ENCODE results near the gene TFR2.
"Not testable (repeated sequence)": the region's sequence is repeated elsewhere in the genome, so short reads cannot be mapped to it uniquely, and the experiment has no call there.

TFR2 gene

DNA sequence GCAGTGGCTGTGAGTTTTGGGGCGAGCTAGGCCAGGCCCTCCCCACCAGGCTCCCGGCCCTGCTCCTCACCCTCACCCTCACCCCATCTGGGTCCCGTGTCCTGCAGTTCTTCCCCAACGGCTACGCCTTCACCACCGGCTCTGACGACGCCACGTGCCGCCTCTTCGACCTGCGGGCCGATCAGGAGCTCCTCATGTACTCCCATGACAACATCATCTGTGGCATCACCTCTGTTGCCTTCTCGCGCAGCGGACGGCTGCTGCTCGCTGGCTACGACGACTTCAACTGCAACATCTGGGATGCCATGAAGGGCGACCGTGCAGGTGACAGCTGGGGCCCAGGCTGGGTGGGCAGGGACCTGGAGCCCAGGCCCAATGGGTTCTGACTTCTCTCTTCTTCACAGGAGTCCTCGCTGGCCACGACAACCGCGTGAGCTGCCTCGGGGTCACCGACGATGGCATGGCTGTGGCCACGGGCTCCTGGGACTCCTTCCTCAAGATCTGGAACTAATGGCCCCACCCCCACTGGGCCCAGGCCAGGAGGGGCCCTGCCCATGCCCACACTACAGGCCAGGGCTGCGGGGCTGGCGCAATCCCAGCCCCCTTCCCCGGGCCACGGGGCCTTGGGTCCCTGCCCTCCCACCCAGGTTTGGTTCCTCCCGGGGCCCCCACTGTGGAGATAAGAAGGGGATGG, 37.1 kb upstream of the TFR2 start:
- DNase-seq, result no peak

DNA sequence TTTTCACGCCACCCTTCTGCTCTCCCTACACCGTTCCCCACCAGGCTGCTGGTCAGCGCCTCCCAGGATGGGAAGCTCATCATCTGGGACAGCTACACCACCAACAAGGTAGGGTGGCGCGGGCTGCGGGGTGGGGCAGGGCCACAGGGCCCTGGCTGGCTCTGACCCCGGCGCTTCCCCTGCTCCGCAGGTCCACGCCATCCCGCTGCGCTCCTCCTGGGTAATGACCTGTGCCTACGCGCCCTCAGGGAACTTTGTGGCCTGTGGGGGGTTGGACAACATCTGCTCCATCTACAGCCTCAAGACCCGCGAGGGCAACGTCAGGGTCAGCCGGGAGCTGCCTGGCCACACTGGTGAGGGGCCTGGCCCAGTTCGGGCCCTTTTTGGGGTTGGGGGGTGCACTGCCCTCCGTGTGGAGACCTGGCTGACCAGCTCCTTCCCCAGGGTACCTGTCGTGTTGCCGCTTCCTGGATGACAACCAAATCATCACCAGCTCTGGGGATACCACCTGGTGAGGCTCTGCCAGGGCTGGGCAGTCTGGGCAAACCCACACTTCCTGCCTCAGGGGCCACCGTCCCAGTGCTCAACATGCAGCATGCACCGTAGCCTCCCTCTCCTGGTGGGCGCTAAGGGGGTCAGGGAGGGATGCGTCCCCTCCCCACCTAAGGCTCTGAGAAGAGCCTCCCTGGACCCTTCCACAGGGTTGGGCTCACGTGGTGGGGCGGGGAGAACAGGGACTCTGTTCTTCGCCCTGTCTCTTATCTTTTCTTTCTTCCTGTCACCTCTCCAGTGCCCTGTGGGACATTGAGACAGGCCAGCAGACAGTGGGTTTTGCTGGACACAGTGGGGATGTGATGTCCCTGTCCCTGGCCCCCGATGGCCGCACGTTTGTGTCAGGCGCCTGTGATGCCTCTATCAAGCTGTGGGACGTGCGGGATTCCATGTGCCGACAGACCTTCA, 36.2 kb upstream of the TFR2 start:
- no peak for DNase-seq

DNA sequence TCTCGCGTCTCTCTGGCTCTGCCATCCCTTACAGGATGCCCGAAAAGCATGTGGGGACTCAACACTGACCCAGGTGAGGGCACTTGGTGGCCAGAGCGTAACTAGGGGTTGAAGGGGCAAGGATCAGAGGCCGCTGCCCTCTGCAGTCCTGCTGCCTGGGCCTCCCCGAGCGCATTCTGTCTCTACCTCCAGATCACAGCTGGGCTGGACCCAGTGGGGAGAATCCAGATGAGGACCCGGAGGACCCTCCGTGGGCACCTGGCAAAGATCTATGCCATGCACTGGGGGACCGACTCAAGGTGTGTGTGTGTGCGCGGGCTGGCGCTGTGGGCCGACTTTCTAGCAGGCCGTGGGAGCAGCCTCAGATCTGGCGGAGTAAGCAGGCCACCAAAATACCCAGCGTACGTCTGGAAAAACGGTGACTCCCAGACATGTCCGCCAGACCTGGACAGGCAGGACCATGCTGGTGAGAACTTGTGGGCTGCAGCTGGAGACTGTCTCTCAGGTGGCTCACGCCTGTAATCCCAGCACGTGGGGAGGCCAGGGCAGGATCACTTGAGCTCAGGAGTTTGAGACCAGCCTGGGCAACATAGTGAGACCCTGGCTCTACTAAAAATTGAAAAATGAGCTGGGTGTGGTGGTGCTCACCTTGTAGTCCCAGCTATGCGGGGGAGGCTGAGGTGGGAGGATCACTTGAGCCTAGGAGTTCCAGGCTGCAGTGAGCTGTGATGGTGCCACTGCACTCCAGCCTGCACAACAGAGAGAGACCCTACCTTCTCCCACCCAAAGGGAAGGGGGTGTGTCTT, 35.4 kb upstream of the TFR2 start:
- DNase-seq, result no peak

DNA sequence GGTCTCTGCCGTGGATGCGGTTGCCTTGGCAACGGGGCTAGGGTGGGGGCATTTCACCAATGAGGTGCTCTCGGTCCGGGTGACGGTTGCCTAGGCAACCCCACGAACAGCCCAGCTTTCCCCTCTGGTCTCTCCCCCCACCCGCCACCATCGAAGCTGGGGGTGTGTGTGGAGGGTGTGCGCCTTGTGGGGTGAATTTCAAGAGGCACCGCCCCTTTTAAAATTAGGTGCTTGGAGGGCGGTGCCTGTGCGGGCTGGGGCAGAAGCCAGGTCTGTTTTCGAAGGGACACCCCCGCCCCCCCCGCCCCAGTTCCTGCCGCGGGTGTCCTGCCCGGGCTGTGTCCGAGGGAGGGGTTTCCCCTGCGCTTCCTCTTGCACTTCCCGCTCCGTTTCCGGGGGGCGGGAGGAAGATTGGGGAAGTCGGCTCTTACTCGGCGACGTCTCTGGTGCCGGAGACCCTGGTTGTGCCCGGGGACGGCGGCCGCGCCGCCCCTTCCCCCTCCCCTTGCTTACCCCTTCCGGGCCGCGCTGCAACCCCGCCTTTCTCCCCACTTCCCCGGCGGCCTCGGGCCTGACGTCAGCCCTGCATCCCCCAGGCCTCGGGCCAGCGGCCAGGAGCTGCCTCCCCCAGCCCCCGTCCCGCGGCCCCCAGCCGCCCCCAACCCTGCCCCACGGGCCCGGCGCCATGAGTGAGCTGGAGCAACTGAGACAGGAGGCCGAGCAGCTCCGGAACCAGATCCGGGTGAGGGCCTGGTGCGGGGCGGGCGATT, 34.4 kb upstream of the TFR2 start:
- DNase-seq, result peak in 12 of 14 donors; percentile 60 to 93 (median 78)

DNA sequence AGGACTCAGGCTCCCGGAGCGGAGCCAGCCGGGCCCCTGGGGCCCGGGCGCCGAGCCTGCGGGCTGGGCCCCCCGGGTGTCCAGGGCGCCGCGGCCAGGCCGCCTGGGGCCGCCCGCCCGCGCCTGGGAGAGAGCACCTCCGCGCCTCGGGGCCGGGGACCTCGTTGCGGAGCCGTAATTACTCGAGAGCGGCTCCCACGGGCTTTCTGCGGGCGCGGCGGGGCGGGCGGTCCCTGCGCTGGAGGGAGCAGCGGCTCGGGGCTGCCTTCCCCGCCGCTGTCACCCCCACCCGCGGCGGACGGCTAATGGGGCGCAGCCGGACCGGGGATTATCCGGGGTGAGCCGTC, 33.7 kb upstream of the TFR2 start:
- no peak for DNase-seq

DNA sequence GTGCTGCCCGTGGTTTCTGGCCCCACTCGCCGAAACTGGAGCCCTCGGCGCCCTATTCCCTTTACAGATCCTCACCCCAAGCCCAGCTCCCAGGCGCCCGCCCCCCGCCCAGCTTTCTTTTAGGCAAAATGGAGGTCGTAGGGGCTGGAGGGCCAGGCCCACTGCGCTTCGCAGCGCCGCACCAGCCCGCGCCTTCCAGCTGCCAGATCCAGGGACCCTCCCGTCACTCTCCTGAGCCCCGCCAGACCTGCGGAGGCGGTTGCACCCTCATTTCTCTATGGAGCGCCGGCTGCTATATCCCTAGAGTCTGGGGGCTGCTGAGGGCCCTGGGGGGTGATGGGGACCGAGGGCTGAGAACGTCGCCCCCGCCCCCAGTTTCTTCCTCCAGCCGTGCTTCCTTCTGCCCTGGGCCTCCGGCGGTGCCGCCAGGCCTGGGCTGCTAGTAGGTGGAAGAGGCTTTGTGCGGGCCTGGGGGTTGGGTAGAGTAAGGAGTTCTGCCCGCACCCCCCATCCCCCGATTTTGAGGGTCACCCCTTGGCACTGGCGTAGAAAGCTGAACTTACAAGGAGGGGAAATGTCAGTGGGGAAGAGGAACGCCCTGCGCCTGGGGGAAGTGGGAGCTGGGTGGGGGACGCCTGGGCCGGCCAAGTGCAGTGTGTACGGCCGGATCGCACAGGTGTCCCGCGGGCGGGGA, 33.2 kb upstream of the TFR2 start:
- DNase-seq, result peak in 6 of 14 donors; percentile 24 to 58 (median 43)

DNA sequence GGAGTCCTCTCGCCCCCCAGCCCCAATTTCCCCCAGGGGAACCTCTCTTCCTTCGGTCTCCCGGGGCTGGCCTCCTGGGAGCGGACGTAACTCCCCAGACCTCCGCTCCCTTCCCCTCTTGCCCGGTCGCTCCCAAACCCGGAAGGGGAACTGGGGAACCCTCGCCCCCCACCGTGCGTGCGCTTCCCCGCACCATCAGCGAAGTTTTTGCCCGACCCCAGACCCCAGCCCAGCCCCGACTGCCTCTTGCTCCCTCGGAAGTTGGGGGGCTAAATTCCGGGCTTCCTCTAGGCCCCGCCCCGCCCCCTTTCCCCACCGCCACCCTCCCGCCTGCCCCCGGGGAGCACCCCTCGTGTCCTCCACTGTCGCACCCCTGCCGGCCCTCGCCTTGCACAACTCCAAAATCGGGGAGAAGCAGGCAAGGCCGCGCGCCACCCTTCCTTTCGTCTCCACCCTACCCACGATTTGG, 32.6 kb upstream of the TFR2 start:
- peak in 9 of 14 donors; percentile 59 to 79 (median 71) for DNase-seq

DNA sequence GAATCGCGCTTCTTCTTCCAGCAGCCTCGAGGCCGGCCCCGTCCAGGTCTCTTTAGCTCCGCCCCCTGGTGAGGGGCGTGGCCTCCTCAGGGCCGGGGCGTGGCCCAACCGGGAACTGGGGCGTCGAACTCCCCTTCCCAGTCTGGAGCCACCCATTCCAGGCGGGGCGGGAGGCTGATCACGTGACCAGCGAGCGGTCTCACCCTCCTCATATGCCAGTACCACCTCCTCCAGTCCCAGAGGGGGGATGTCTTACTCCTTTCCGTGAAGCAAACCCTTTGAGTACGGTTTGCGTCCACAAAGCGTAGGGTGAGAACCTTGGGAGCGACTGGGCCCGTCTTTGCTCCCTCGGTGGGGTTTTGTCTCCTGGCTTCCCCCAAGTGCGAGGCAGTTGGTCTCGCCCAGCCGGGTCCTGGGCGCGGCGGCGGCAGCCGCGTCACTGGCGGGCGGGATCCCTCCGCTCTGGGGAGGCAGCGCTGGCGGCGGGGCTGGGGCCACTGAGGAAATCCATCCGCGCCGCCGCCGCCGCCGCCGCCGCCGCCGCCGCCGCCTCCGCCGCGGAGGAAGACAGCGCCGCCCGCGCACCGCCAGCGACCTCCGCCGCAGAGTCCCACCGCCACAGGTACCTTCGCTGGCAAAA, 32.1 kb upstream of the TFR2 start, which contains the start of gene GNB2:
TSS of gene GNB2 (plus strand) at position 439 of the 640 bp plus-strand sequence. CDS start 2,526 bp downstream, outside the sequence.
- DNase-seq, result peak; percentile 88 to 99 (median 97)

DNA sequence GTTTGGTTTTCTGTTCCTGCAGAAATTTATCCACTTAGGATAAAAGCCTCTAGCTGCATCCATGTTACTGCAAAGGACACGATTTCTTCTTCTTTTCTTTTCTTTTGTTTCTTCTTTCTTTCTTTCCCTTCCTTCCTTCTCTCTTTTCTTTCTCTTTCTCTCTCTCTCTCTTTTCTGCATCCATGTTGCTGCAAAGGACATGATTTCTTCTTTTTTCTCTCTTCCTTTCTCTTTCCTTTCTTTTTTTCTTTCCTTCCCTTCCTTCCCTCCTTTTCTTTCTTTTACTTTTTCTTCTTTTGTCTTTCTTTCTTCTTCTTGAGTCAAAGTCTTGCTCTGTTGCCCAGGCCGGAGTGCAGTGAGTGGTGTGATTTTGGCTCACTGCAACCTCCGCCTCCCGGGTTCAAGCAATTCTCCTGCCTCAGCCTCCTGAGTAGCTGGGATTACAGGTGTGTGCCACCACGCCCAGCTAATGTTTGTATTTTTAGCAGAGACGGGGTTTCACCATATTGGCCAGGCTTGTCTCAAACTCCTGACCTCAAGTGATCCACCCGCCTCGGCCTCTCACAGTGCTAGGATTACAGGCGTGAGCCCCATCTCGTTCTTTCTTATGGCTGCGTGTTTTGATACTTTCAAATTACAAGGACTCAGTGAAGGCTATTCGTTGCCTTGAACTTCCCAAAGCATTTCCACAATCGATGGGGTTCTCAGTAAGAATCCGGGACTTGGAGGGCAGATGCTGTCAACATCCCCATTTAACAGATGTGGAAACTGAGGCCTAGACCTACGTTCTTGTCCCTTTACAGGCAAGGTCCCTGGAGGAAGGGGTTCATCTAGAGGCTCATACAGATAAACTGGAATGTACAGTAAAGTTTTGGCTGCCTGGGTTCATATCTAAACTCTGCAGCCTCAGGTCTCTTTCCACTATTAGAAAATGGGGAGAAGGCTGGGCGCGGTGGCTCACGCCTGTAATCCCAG, 30.3 kb upstream of the TFR2 start:
- DNase-seq, result no peak

DNA sequence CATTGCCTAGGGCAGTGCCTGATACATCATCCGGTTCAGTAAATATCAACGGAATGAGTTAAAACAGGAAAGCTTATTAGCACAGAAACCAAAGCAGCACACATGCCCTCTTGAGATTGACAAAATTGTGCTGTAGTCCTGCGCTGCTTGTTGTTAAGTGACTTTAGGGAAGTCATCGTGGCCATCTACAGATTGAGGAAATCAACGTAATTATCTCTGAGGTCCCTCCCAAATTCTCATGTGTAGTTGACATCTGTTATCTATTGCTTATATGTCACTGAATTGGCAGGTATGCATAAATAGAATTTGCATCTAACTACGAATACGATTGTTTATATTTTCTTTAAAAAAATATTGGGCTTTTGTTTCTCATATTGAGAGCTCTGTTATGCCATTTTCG, 28.7 kb upstream of the TFR2 start:
- DNase-seq, result no peak

DNA sequence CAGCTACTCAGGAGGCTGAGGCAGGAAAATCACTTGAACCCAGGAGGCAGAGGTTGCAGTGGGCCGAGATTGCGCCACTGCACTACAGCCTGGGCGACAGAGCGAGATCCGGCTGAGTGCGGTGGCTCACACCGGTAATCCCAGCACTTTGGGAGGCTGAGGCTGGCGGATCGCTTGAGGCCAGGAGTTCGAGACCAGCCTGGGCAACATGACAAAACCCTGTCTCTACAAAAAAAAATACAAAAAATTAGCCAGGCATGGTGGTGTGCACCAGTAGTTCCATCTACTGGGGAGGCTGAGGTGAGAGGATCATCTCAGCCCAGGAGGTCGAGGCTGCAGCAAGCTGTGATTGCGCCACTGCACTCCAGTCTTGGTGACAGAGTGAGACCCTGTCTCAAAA, 27.8 kb upstream of the TFR2 start:
- not testable (repeated sequence) for DNase-seq

DNA sequence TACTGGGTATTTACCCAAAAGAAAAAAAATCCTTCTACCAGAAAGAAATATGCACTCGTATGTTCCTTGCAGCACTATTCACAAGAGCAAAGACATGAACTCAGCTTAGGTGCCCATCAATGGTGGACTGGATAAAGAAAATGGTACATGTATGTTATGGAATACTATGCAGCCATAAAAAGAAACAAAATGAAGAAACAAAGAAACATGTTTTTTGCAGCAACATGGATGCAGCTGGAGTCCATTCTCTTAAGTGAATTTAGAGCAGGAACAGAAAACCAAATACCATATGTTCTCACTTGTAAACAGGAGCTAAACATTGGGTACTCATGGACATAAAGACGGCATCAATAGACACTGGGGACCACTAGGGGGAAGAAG, 26.7 kb upstream of the TFR2 start:
- DNase-seq, result no peak

DNA sequence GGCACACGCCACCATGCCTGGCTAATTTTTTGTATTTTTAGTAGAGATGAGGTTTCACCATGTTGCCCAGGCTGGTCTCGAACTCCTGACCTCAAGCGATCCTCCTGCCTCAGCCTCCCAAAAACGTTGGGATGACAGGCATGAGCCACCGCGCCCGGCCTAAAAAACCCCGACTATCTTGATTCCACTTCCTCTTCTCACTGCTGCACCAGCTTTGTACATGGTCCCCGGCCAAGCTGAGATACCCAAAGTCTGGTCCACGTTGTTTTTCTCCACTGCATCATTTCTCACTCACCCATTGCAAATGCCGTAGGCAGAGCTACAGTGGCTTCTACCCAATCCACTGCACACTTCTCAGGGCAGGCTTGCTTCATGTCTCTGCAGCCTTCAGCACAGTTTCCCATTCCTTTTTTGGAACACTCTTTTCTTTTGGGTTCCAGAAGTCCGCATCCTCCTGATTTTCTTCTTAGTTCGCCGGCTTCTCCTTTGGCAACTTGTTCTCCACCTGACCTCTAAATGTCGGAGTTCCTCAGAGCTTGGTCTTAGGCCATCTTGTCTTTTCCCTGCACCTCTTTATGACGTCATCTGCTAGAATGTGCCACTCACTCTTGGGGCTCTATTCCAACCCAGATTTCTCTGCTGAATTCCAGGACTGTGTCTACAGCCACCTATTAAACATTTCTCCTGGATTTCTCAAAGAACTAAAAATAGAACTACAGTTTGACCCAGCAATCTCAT, 26.1 kb upstream of the TFR2 start:
- no peak for DNase-seq

DNA sequence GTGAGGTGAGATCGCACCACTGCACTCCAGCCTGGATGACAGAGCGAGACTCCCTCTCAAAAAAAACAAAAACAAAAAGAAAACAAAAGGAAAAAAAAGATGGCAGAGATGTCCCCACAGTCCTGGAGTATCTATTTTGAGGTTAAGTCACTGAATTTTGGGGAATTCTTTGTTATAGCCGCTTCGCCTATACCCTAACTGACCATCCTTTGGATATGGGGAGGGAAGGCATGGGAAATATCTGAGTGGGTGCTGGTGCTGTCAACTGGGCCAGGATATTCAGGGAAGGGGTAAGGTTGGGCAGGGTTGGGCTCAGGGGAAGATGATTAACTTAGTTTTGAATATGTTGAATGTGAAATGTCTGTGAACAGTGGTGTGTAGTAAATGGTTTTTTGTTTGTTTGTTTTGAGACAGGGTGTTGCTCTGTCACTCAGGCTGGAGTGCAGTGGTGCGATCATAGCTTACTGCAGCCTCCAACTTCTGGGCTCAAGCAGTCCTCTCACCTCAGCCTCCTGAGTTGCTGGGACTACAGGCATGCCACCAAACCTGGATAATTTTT, 23.9 kb upstream of the TFR2 start:
- no peak for DNase-seq

DNA sequence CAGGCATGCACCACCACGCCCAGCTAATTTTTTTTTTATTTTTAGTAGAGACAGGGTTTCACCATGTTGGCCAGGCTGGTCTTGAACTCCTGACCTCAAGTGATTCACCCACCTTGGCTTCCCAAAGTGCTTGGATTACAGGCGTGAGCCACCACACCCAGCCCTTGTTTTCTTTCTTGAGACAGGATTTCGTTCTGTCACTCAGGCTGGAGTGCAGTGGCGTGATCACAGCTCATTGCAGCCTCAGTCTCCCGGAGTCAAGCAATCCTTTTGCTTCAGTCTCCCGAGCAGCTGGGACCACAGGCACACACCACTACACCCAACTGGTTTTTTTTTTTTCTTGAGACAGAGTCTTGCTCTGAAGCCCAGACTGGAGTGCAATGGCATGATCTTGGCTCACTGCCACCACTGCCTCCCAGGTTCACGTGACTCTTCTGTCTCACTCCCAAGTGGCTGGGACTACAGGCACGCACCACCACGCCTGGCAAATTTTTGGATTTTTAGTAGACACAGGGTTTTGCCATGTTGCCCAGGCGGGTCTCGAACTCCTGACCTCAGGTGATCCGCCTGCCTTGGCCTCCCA, 20.9 kb upstream of the TFR2 start:
- not testable (repeated sequence) for DNase-seq

DNA sequence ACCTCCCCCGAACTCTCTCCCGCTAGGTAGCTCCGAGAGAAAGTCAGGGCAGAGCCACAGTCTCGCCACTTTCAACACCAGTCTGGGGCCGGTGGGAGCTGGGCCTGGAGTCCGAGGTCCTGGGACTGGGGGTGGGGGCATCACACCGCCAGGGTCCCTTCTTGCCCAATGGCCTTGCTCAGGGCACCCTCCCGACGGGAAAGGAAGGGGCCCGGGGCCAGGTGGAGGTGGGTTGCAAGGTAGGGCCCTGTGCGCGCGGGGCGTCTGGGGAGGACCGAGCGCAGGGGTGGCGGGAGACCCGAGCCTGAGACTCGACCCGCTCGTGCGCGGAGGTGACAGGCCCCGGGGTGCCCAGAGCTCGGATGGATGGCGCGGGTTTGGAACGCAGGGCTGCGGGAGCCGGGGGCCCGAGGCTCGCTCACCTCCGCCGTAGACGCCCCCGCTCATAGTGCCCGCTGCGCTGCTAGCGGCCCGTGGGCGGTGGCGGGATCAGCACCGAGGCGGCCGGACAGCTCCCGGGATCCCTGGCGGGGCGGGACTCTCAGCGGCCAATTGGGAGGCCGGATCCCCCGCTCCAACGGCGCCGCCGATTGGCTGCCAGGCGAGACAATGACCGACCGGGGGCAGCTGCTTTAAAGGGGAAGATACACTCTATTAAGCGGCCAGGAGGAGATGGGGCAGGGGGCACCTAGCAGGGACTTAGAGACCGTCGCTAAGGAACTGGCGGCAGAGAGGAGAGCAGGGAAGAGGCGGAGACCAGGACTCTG, 14.7 kb upstream of the TFR2 start, which contains the start of gene ACTL6B:
TSS of gene ACTL6B (minus strand) at position 541 of the 767 bp plus-strand sequence. CDS start at position 447, 94 bp downstream.
- DNase-seq, result peak in 7 of 14 donors; percentile 7 to 91 (median 24)
